Epithelial cell of prostate (primary cell): Measurements from ENCODE around the gene TBC1D32.
A peak's percentile ranks its signal among the peaks of the same experiment; 100 is the strongest.
"Not testable (repeated sequence)": the region's sequence is repeated elsewhere in the genome, so short reads cannot be mapped to it uniquely, and the experiment has no call there.

ENCODE experiments used
- DNase-seq: peaks from one replicate; pipeline ENCODE4 v3.0.0-alpha.2; 2011; ENCODE audit warnings: low read depth, low spot score
- H3K27ac ChIP-seq: fragments of 450-650 bp; 2 replicates; pipeline ENCODE4 v1.5.1; 2017; ENCODE audit warnings: mild to moderate bottlenecking

TBC1D32 gene

GRCh38 chr6:121223930-121224329, 110.3 kb downstream of the TBC1D32 start:
- DNase-seq = no peak
- H3K27ac ChIP-seq = no peak overlapping the region

GRCh38 chr6:121223212-121223611, 111.1 kb downstream of the TBC1D32 start:
- H3K27ac ChIP-seq = no peak overlapping the region
- no peak for DNase-seq

GRCh38 chr6:121222656-121223055, 111.6 kb downstream of the TBC1D32 start:
- DNase-seq = peak; percentile 8
- H3K27ac ChIP-seq = no peak overlapping the region

GRCh38 chr6:121216928-121217327, 117.4 kb downstream of the TBC1D32 start:
- H3K27ac ChIP-seq = no peak overlapping the region
- DNase-seq = no peak

- DNase-seq, H3K27ac ChIP-seq: not testable (repeated sequence)
Observed at GRCh38 chr6:121213341-121213740, 120.9 kb downstream of the TBC1D32 start.

- no peak overlapping the region for H3K27ac ChIP-seq
- DNase-seq = no peak
Observed at GRCh38 chr6:121210943-121211342, 123.3 kb downstream of the TBC1D32 start.

GRCh38 chr6:121205569-121205968, 128.7 kb downstream of the TBC1D32 start:
- H3K27ac ChIP-seq = no peak overlapping the region
- DNase-seq = no peak

GRCh38 chr6:121201105-121201504, 133.2 kb downstream of the TBC1D32 start:
- DNase-seq = peak; percentile 18

GRCh38 chr6:121196042-121196441, 138.2 kb downstream of the TBC1D32 start:
- not testable (repeated sequence) for DNase-seq, H3K27ac ChIP-seq

More at GRCh38 chr6:121201105-121201504, 133.2 kb downstream of the TBC1D32 start:
- H3K27ac ChIP-seq = no peak overlapping the region

GRCh38 chr6:121190122-121190521, 144.2 kb downstream of the TBC1D32 start:
- no peak for DNase-seq

GRCh38 chr6:121188356-121188755, 145.9 kb downstream of the TBC1D32 start:
- H3K27ac ChIP-seq = peak overlapping the region; percentile 44
- DNase-seq = no peak

More at GRCh38 chr6:121190122-121190521, 144.2 kb downstream of the TBC1D32 start:
- no peak overlapping the region for H3K27ac ChIP-seq

GRCh38 chr6:121187833-121188200, 146.5 kb downstream of the TBC1D32 start:
- peak; percentile 16 for DNase-seq
- peak overlapping the region; percentile 44 for H3K27ac ChIP-seq

GRCh38 chr6:121187200-121187832, 147.0 kb downstream of the TBC1D32 start:
- H3K27ac ChIP-seq = peak overlapping the region; percentile 44

GRCh38 chr6:121183742-121184141, 150.5 kb downstream of the TBC1D32 start:
- no peak for DNase-seq
- no peak overlapping the region for H3K27ac ChIP-seq

More at GRCh38 chr6:121187200-121187832, 147.0 kb downstream of the TBC1D32 start:
- DNase-seq = no peak

GRCh38 chr6:121175827-121176226, 158.5 kb downstream of the TBC1D32 start:
- no peak overlapping the region for H3K27ac ChIP-seq

GRCh38 chr6:121172451-121172850, 161.8 kb downstream of the TBC1D32 start:
- H3K27ac ChIP-seq = peak overlapping the region; percentile 13
- not testable (repeated sequence) for DNase-seq

More at GRCh38 chr6:121175827-121176226, 158.5 kb downstream of the TBC1D32 start:
- DNase-seq = no peak

GRCh38 chr6:121171879-121172278, 162.4 kb downstream of the TBC1D32 start:
- peak overlapping the region; percentile 13 for H3K27ac ChIP-seq
- DNase-seq = no peak

GRCh38 chr6:121161886-121162285, 172.4 kb downstream of the TBC1D32 start:
- no peak overlapping the region for H3K27ac ChIP-seq
- no peak for DNase-seq

GRCh38 chr6:121160276-121160675, 174.0 kb downstream of the TBC1D32 start:
- H3K27ac ChIP-seq = no peak overlapping the region
- no peak for DNase-seq

- DNase-seq = no peak
- H3K27ac ChIP-seq = no peak overlapping the region
Observed at GRCh38 chr6:121158891-121159290, 175.4 kb downstream of the TBC1D32 start.

GRCh38 chr6:121158438-121158837, 175.8 kb downstream of the TBC1D32 start:
- H3K27ac ChIP-seq = no peak overlapping the region
- no peak for DNase-seq

- H3K27ac ChIP-seq = no peak overlapping the region
Observed at GRCh38 chr6:121157906-121158305, 176.4 kb downstream of the TBC1D32 start.

More at GRCh38 chr6:121157906-121158305, 176.4 kb downstream of the TBC1D32 start:
- DNase-seq = no peak
